ENCODE measurements around the gene HEATR1. TPM values are rescaled to one million over a fixed set of nuclear protein-coding genes. Genes with fewer than 3 reads are reported as not detected.

HEATR1 gene
- total RNA-seq, 1 experiment from 2014 or later = 68.3 TPM

DNA sequence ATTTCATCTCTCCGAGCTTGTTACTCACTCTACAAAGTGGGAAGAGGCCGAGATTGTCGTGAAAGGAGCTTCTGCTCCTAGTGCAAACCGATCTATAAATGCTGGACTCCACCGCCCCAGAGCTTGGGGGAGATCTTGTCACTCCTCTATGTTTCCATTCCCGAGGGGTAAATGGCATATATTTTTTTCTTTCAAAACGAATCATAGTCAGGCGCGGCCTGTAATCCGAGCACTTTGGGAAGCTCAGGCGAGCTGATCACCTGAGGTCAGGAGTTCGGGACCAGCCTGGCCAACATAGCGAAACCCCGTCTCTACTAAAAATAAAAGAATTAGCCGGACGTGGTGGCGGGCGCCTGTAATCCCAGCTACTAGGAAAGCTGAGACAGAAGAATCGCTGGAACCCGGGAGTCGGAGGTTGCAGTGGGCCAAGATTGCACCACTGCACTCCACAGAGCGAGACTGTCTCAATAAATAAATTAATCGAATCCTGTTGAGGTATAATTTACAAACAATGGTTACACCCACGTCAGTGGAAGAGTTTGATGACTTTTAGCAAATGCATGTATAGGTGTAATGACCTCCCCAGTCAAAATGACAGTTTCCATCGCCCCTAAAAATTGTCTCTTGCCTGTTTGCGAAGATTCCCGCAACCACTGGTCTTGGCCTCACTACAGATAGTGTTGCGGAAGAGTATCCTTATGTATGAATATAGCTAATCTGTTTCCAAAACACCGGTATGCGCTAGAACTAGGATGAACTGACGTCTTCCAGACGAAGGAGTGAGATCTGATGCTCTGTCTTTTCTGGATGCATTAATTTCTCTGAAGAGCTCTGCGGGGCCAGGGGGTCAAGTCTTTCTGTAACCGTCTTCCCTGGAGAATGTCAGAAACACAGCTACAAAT is 840 bp upstream of the HEATR1 start:
- ATAC-seq = no peak
- H3K9me2 ChIP-seq (ENCODE audit: insufficient read depth) = no peaks in the 10 kb centered on the region
- H2AFZ ChIP-seq (ENCODE audit: low read depth, low read length, poor library complexity, severe bottlenecking) = peak overlapping the region; percentile 70
- intact Hi-C loops (cut with micrococcal nuclease) = loop anchor here (1.0 to 10.0 kb wide), 3 partner anchors 190 to 522 kb away; partner anchors contain the start of gene MTR
- H3K27ac ChIP-seq (ENCODE audit: low read depth, low read length) = peak overlapping the region; percentile 77
- 0 out of 2 replicates have a peak, but pooled peaks cover 3% of the 10 kb centered on the region for H4K20me1 ChIP-seq (ENCODE audit: insufficient read depth)
- peaks cover 7 to 18% of the 10 kb centered on the region in 2 experiments; a peak in 3 of 4 replicates for H3K4me1 ChIP-seq (ENCODE audit: control insufficient read depth in 1 of 2, insufficient read depth in 2 of 2, low read length in 2 of 2)
- no peak for DNase-seq (ENCODE audit: low read depth, low spot score)
- peak overlapping the region; percentile 72 for H3K9ac ChIP-seq (ENCODE audit: low read length)
- H3K79me2 ChIP-seq (ENCODE audit: insufficient read depth, low read length) = peaks cover 41% of the 10 kb centered on the region
- H3K4me3 ChIP-seq (replicated peaks in 1 of 2; ENCODE audit: low read depth in 1 of 2, low read length in 2 of 2) = peak overlapping the region; percentile 48 to 75
- POLR2A ChIA-PET = no interaction called here
- TF ChIP-seq ZNF274 (IDR thresholded peaks at IDR 0.05; ENCODE audit: low read depth, low read length) (no peak), ZBTB33 (IDR thresholded peaks at IDR 0.05; ENCODE audit: extremely low read depth, insufficient replicate concordance, low read length) (no peak), EZH2 (IDR thresholded peaks at IDR 0.05) (no peak), YY1 (IDR thresholded peaks at IDR 0.05; ENCODE audit: extremely low read depth, insufficient replicate concordance, low read depth, low read length) (no peak), ATF3 (IDR thresholded peaks at IDR 0.05) (no peak), EZH2phosphoT487 (IDR thresholded peaks at IDR 0.05; ENCODE audit: borderline replicate concordance) (no peak), RAD21 (IDR thresholded peaks at IDR 0.05; ENCODE audit: low read depth) (no peak), JUND (IDR thresholded peaks at IDR 0.05) (no peak), CBX3 (IDR thresholded peaks at IDR 0.05; ENCODE audit: low read depth) (no peak)
- no peaks in the 10 kb centered on the region for H3K27me3 ChIP-seq (ENCODE audit: insufficient read depth, low read length)
- TSS peak; percentile 96 for BruUV-seq (replicated peaks)
- H3K4me2 ChIP-seq (ENCODE audit: low read length) = peak overlapping the region; percentile 81
- peaks cover 0 to 10% of the 10 kb centered on the region in 2 experiments; a peak in 2 of 4 replicates for H3K36me3 ChIP-seq (ENCODE audit: control insufficient read depth in 1 of 2, insufficient read depth in 2 of 2, low read length in 2 of 2)
- no peaks in the 10 kb centered on the region for H3K9me3 ChIP-seq (ENCODE audit: control insufficient read depth in 1 of 2, insufficient read depth in 1 of 2, low read depth in 1 of 2, low read length in 2 of 2)
- RAD21 ChIA-PET (ENCODE audit: low non-redundant PET in 1 of 2, low total read pairs in 2 of 2, uncharacterized antibody in 2 of 2, unreplicated experiment in 2 of 2) = no interaction called here
- CTCF ChIA-PET = interaction anchor here (0.6 to 1.2 kb wide), 4 partner anchors 154 to 1358 kb away, joined by 3 to 7 read pairs (median 4); no protein-coding TSS in a partner anchor

All from HCT116 (cell line).